SIG-M5 treated with dmso at 0.1 percent for 504 hours (cell line): Measurements from ENCODE around the gene FES.

ENCODE experiments used
- DNase-seq: peaks from one replicate; lab custom pipeline; 2025; ENCODE audit not compliant: unreplicated experiment; lab: John Stamatoyannopoulos, UW

The FES gene

GRCh38 chr15:90875549-90875981 is 8.7 kb upstream of the FES start:
- no peak for DNase-seq

DNA sequence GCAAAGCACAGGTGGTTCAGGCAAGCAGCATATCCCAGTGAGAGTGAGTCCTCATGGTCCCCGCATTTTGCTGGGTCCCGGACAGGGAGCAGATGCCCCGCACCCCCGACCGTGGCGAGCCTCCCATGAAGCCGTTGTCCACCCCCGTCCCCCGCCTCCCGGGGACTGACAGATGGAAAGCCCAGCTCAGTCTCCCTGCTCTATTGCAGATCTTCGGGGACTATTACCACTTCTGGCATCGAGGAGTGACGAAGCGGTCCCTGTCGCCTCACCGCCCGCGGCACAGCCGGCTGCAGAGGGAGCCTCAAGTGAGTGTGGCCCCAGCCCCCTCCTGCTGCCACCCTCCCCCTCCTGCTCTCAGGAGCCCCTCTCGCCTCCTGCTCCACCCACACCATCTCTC is 8.3 kb upstream of the FES start:
- no peak for DNase-seq

DNA sequence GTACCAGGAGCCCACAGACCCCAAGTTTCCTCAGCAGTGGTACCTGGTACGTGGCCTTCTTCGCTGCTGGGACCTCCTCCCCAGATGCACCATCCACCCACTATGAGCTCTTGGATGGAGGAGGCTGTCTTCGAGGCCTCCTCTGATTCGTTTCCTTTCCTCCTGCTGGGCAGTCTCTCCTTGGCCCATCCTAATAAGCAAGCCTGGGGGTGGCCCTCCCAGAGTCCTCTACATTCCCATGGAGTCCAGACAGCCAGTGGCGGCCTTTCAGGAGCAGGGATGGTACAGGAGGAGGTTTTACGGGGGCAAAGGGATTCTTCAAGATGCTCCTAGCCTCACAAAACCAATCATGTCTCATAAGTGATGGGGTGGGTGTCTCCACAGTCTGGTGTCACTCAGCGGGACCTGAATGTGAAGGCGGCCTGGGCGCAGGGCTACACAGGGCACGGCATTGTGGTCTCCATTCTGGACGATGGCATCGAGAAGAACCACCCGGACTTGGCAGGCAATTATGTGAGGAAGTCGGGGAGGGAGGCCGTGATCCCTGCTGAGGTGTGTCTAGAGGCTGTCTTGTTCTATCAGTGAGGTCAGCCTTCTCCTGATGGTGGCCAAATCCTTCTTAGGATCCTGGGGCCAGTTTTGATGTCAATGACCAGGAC is 7.7 kb upstream of the FES start:
- no peak for DNase-seq

DNA sequence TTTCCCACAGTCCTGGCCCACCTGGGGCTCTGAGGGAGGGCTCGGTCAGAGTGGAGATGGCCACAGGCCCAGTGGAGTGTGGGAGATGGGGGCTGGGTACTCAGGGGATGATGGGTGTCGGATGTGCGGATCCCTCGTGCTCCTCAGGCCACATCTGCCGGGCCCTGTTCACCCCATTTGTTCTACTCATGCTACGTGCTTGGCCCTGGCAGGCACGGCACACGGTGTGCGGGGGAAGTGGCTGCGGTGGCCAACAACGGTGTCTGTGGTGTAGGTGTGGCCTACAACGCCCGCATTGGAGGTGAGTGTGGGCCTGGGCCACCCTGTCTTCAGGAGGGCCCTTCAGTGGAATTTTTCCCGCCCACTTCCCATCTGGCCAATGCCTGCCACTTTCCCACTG is 7.0 kb upstream of the FES start:
- no peak for DNase-seq

DNA sequence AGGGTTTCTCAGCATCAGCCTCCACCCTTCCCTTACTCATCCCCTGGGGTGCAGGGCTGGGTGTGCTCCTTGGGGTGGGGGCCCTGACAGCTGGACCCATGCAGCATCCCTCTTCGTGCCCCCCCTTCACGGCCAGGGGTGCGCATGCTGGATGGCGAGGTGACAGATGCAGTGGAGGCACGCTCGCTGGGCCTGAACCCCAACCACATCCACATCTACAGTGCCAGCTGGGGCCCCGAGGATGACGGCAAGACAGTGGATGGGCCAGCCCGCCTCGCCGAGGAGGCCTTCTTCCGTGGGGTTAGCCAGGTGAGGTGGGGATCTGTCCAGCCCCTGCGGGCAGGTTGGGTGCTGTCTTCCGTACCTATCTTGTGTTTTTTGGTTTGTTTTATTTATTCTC is 6.3 kb upstream of the FES start:
- DNase-seq, result no peak

DNA sequence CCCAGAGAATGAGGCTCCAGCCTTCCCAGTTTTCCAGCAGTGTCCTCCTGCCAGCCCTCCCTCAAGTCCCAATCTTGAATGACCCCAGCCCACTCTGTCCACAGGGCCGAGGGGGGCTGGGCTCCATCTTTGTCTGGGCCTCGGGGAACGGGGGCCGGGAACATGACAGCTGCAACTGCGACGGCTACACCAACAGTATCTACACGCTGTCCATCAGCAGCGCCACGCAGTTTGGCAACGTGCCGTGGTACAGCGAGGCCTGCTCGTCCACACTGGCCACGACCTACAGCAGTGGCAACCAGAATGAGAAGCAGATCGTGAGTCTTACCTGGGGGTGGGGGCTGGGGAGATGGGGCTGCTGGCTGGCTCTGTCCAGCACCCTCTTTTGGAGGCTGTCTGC is 5.6 kb upstream of the FES start:
- DNase-seq, result no peak

GRCh38 chr15:90879730-90880366 is 4.5 kb upstream of the FES start:
- DNase-seq, result no peak

DNA sequence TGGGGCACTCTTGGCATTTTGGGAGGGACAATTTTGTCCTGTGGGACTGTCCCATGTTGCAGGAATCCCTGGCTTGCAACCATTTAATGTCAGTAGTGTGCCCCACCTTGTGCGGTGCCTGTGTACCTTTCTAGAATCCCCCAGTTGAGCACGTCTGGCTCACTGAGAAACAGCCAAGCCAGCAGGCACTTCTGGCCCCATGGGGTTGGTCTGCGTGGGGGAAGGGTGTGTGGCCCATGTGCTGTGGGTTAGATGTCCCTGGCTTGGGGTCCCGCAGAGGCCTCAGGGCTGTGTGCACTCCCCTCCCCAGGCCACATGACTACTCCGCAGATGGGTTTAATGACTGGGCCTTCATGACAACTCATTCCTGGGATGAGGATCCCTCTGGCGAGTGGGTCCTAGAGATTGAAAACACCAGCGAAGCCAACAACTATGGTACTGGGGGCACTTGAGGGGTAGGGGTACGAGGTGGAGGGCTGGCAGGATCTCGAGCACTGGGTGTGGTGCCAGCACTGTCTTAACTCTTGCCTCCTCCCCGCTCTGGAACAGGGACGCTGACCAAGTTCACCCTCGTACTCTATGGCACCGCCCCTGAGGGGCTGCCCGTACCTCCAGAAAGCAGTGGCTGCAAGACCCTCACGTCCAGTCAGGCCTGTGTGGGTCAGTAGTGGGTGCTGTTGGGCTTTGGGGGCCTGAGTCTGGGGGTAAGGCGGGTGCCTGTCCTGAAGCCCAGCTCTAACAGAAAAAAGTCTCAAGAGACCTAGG is 3.7 kb upstream of the FES start:
- DNase-seq, result no peak

- no peak for DNase-seq
Measured at GRCh38 chr15:90881181-90881977, 2.9 kb upstream of the FES start.

DNA sequence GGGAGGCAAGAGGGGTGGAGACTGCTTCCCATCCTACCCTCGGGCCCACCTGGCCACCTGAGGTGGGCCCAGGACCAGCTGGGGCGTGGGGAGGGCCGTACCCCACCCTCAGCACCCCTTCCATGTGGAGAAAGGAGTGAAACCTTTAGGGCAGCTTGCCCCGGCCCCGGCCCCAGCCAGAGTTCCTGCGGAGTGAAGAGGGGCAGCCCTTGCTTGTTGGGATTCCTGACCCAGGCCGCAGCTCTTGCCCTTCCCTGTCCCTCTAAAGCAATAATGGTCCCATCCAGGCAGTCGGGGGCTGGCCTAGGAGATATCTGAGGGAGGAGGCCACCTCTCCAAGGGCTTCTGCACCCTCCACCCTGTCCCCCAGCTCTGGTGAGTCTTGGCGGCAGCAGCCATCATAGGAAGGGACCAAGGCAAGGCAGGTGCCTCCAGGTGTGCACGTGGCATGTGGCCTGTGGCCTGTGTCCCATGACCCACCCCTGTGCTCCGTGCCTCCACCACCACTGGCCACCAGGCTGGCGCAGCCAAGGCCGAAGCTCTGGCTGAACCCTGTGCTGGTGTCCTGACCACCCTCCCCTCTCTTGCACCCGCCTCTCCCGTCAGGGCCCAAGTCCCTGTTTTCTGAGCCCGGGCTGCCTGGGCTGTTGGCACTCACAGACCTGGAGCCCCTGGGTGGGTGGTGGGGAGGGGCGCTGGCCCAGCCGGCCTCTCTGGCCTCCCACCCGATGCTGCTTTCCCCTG is 2.2 kb upstream of the FES start:
- DNase-seq, result no peak

DNA sequence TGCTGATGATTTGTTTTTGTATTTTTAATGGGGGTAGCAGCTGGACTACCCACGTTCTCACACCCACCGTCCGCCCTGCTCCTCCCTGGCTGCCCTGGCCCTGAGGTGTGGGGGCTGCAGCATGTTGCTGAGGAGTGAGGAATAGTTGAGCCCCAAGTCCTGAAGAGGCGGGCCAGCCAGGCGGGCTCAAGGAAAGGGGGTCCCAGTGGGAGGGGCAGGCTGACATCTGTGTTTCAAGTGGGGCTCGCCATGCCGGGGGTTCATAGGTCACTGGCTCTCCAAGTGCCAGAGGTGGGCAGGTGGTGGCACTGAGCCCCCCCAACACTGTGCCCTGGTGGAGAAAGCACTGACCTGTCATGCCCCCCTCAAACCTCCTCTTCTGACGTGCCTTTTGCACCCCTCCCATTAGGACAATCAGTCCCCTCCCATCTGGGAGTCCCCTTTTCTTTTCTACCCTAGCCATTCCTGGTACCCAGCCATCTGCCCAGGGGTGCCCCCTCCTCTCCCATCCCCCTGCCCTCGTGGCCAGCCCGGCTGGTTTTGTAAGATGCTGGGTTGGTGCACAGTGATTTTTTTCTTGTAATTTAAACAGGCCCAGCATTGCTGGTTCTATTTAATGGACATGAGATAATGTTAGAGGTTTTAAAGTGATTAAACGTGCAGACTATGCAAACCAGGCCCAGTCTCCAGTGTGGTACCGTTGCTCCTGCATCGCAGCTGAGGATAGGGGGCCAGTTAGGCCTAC is 1.4 kb upstream of the FES start:
- DNase-seq, result no peak

DNA sequence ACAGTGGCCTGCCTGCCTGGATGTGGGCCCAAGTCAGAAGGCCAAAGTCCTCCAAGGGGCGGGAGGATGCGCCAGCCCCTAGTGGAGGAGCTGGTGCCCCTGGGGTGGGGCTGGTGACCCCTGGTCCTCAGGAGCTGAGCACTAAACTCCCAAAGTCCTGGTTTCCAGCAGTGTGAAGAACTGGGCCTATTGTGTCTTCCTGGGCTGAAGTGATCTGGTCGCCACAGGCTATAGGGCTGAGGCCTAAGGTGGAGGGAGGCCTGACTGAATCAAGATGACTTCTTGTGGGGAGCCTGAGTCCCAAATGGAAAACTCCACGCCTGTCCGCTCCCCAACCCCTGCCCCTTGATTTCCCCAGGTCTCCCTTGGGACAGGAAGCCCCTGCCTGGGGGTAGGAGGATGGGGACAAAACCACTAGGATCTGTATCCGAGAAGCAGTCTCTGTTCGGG is 753 bp upstream of the FES start:
- DNase-seq, result no peak

DNA sequence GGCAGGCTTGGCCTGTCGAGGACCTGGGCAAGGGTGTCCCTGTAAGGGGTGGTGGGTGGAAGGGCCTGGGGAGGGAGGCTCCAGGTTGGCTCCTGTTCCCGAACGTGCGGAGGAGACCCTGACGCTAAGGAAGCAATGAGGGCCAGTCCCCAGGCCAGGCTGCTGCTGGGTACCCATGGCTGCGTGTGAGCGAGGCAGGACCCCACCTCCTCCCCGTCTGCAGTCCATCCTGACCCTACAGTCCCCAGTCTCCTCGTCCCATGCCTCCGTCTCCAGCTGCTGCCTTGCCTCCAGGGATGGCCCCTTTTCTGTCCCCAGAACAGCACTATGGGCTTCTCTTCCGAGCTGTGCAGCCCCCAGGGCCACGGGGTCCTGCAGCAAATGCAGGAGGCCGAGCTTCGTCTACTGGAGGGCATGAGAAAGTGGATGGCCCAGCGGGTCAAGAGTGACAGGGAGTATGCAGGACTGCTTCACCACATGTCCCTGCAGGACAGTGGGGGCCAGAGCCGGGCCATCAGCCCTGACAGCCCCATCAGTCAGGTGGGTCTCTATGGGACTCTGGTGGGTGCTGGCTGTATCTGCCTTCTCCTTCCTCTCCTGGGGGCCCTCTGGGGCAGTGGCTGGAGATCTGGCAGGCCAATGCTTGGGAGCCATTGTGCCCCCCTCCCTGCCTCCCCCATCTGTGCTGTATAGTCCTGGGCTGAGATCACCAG is 571 bp downstream of the FES start:
- DNase-seq, result no peak

GRCh38 chr15:90885432-90886290 is 1.4 kb downstream of the FES start:
- peak; percentile 84 for DNase-seq

GRCh38 chr15:90886291-90886614 is 1.9 kb downstream of the FES start:
- no peak for DNase-seq

- DNase-seq, result no peak
Measured at GRCh38 chr15:90887037-90887481, 2.8 kb downstream of the FES start.

- no peak for DNase-seq
Measured at GRCh38 chr15:90889313-90889730, 5.0 kb downstream of the FES start.

- DNase-seq, result no peak
Measured at GRCh38 chr15:90889736-90890456, 5.6 kb downstream of the FES start.
